CD4-positive, alpha-beta T cell treated with Interferon alpha-2 for 1 hour (primary cell): ENCODE measurements around the gene SURF6.
"Not testable (repeated sequence)": the region's sequence is repeated elsewhere in the genome, so short reads cannot be mapped to it uniquely, and the experiment has no call there.

Experiments used
- DNase-seq, 2 donors: peaks; one replicate each; pipeline ENCODE4 v3.0.0-alpha.2; 2020 to 2022

Gene SURF6

DNA sequence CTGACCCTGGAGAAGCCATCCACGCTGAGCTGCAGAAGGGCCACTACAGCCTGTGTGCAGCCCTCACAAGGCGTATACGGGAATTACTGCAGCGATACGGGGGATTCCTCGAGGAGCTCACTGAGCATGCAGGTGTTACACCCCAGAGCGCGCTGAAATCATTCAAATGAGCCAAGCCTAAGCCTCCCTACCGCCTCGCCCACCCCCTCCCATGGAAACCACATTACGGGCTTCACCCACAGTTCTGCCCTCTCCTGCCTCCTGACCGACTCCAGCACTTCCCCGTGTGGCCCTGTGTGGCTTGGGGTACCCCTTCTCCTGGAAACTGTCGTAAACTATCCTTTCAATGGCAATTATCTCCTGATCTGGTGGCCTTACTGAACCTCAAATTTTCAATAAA, 13.3 kb downstream of the SURF6 start:
- no peak for DNase-seq

- DNase-seq = no peak
Observed at GRCh38 chr9:133321411-133321935, 14.5 kb downstream of the SURF6 start.

GRCh38 chr9:133320421-133320881, 15.5 kb downstream of the SURF6 start:
- no peak for DNase-seq

GRCh38 chr9:133317551-133317950, 18.4 kb downstream of the SURF6 start:
- DNase-seq = not testable (repeated sequence)

DNA sequence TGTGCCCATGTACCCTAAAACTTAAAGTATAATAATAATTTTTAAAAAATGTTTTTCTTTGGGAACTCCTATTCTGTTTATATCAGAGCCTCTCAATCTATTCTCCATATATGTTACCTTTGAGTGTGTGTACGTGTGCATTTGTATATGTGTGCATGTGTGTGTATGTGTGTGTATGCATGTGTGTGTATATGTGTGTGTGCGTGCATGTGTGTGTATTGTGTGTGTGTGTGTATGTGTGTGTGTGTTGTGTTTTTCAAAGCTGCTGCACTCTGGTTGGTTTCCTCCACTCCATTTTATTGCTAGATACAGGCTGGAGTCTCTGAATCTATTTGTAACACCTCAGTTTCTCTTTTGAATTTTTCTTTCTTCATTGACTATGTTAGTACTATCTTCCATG, 20.0 kb downstream of the SURF6 start:
- no peak for DNase-seq

DNA sequence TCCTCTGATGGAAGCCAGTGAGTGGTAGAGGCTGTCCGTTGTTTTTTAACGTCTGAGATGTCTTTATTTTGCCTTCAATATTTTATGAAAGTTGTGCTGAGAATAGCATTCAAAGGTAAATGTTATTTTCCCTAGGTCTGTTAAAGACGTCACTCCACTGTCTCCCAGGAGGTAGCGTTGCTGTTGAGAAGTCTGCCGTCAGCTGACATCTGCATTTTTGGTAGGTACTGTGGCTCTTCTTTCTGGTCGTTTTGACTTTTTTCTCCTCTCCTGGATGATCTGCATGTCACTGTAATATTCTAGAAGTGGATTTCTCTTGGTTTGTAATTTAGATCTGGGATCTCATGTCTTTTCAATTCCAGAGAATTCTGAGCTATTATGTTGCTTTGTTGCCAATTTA, 26.4 kb downstream of the SURF6 start:
- DNase-seq = no peak

- DNase-seq = no peak
Observed at GRCh38 chr9:133307301-133307700, 28.7 kb downstream of the SURF6 start.

GRCh38 chr9:133306242-133307204, 29.5 kb downstream of the SURF6 start:
- DNase-seq = no peak

GRCh38 chr9:133305731-133306130, 30.3 kb downstream of the SURF6 start:
- no peak for DNase-seq

DNA sequence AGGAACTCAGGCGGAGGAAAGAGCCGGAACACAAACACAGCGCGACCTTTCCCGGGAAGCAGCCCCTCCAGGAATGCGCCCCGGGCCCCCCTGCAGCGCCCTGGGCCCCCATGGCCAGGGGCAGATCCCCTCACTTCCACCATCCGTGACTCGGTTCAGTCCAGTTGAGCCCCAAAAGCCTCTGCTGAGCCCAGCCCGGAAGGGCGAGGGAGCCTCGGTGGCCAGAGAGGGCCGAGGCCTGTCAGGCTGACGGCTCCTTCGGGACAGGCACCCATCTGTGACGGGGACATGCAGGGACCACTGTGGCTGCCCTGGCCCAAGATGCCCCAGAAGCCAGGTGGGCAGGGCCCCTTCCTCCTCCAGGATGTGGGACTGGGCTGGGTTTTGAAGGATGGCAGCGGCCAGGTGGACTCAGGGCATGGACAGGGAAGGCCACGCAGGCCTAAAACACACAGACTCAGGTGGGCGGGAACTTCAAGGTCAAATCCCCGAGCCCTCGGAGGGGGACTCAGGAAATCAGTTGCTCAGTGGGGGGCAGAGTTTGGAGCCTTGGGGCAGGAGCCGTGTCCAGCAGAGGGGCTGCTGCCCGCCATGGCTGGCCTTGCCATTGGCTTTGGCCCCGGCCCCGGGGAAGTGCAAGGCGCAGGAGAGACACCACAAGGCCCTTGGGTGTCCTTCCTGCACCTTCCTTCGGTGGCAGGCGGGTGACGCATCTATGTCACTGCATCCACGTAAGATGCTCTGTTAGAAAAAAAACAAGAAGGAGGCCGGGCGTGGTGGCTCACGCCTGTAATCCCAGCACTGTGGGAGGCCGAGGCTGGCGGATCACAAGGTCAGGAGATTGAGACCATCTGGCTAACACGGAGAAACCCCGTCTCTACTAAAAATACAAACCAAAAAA, 31.3 kb downstream of the SURF6 start:
- DNase-seq = no peak

GRCh38 chr9:133304158-133304470, 31.9 kb downstream of the SURF6 start:
- no peak for DNase-seq

DNA sequence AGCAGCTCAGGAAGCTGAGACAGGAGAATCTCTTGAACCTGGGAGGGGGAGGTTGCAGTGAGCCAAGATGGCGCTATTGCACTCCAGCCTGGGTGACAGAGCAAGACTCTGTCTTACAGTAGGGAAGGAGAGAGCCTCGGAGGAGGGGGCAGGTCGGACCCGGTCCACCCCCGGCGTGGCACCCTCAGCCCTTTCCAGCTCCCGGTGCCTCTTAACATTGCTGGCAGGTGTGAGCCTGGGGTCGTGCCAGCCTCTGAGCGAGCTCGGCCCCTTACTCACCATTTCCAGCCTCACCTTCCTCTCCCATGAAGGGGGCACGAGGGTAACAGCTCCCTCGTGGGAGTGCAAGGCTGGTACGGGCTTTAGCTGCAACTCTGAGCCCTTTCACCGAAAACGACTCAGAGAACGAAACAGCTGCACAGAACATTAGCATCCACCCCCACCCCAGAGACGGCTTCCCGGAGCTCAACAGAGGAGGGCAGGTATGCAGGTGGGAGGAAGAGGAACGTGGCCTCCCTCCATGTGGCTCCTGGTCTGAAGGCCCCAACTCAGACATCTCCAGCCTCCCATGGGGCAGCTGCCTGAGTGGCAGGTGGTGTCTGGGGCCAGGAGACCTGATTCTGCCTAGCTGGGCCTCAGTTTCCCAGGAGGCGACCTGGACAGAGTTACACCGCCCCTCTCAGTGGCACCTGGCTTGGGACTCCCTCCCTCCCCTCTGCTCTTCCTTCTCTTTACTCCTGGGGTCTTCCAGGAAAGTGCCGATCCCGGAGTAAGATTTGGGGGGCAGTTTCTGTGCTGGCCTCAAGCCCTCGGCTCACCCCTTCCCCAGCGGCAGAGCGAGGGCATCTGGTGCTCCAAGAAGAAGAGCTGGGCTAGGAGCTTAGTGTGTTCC, 32.5 kb downstream of the SURF6 start:
- no peak for DNase-seq

- no peak for DNase-seq
Observed at GRCh38 chr9:133301253-133302230, 34.4 kb downstream of the SURF6 start.

- DNase-seq = not testable (repeated sequence)
Observed at GRCh38 chr9:133299996-133300395, 36.0 kb downstream of the SURF6 start.

DNA sequence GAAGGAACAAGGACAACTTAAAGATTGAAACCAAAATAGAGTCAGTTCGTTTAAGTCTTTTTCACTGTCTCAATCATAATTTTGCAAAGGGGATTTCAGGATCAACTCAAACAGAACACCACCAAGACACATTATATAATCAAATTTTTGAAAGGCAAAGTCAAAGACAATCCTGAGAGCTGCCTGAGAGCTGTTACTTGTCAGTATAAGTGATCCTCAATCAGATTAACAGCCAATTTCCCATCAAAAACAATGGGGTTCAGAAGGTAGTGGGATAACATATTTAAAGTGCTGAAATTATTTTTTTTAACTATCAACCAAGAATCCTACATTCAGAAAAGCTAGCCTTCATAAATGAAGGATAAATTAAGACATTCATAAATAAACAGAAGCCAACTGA, 41.7 kb downstream of the SURF6 start:
- no peak for DNase-seq

- DNase-seq = no peak
Observed at GRCh38 chr9:133290751-133291302, 45.2 kb downstream of the SURF6 start.

DNA sequence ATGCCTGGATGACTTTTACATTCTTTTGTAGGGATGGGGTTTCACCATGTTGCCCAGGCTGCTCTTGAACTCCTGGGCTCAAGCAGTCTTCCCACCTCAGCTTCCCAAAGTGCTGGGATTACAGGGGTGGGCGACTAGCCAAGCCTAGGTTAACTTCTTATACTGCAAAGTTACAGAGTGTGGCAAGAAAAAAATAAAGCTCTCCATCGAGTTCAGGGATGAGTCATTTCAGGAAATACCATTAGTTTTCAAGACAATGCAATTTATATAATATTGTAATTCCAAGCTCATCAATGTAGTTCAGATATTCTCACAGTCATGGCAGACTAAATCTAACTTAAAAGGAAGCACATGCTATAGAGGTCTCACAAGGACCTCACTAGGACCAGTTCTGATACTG, 49.5 kb downstream of the SURF6 start:
- DNase-seq = no peak

DNA sequence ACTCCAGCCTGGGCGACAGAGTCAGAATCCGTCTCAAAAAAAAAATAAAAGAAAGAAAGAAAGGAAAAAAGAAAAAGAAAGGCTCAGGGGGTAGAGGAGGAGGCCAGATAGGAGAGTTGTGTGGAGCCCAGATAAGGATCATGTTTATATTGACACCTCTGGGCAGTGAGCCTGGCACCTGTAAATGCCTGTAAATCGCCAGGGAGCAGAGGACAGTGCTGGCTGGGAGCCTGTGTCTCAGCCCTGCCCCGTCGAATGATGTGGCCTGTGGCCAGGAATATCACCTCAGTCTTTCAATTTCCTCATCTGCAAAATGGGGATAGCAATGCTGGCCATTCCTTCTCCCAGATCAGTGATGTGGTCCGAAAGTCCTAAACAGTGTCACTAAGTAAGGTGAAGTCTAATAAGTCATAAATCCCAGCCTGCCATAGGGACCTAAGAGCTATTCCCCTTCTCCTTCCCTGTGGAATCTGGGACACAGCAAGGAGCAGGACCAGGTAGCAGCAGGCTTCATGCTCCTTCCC, 50.7 kb downstream of the SURF6 start:
- DNase-seq = no peak

GRCh38 chr9:133284362-133284761, 51.6 kb downstream of the SURF6 start:
- no peak for DNase-seq

- DNase-seq = not testable (repeated sequence)
Observed at GRCh38 chr9:133283255-133284032, 52.5 kb downstream of the SURF6 start.
